Prostate gland (tissue), 2 donors: ENCODE results near the gene CLSTN3. TPM values are rescaled to one million over a fixed set of nuclear protein-coding genes. Genes with fewer than 3 reads are reported as not detected.

ENCODE experiments used
- DNase-seq: peaks from one replicate; pipeline ENCODE4 v3.0.0-alpha.2; 2019; ENCODE audit warnings: low spot score
- H3K27ac ChIP-seq, 2 donors: fragments of 200-600 bp; sonication (generic); 2 replicates each; pipeline ENCODE4 v1.5.1; 2017 to 2019
- H3K27me3 ChIP-seq: fragments of 200-600 bp; sonication (generic); replicated peaks from 2 replicates; pipeline ENCODE4 v1.5.1; 2019; ENCODE audit not compliant: insufficient read depth
- H3K36me3 ChIP-seq, 2 donors: fragments of 200-600 bp; sonication (generic); 1 replicate in 1 of 2; 2 replicates in 1 of 2; pipeline versions ENCODE4 v1.5.1 to v1.8.1; 2017 to 2019
- H3K4me1 ChIP-seq: fragments of 200-600 bp; sonication (generic); replicated peaks from 2 replicates; pipeline ENCODE4 v1.5.1; 2019
- H3K4me3 ChIP-seq, 2 donors: fragments of 200-600 bp; sonication (generic); 2 replicates each; pipeline ENCODE4 v1.5.1; 2017 to 2019
- H3K9me3 ChIP-seq: fragments of 200-600 bp; sonication (generic); 2 replicates; pipeline ENCODE4 v1.5.1; 2017
- POLR2A ChIP-seq: fragments of 450-650 bp; IDR thresholded peaks from one replicate; pipeline ENCODE4 v1.6.1; 2016; ENCODE audit warnings: antibody characterized with exemption, mild to moderate bottlenecking
- POLR2AphosphoS5 ChIP-seq: sonication (generic); formaldehyde crosslinking; IDR thresholded peaks from one replicate; pipeline ENCODE4 v1.6.1; 2017; ENCODE audit warnings: antibody characterized with exemption
- WGBS: methylation state at CpG from one replicate; pipeline ENCODE4 v1.1.5; 2018; 5-methylcytosine and 5-hydroxymethylcytosine counted together
- intact Hi-C: fragments of 100-400 bp; cut with DNase I; formaldehyde crosslinking; loops from one replicate; pipeline ENCODE4 v1.14.2; 2022
- total RNA-seq, 2 donors: library from RNA; depleted of rRNA; stranded (reverse); fragments of >200 nt; gene quantifications; one replicate each; pipeline ENCODE4 v1.1.0, GENCODE V29; 2016
- TF ChIP-seq, protein P1 (sequence below), 4 experiments: fragments of 200-600 bp in 2 of 4; fragments of 450-650 bp in 2 of 4; sonication (generic) in 2 of 4; IDR thresholded peaks; 1 replicate in 3 of 4; 2 replicates in 1 of 4; pipeline ENCODE4 v1.5.1; 2016 to 2019; ENCODE audit warnings: antibody characterized with exemption in 4 of 4, mild to moderate bottlenecking in 2 of 4, moderate library complexity in 2 of 4

The CLSTN3 gene
- total RNA-seq, 2 donors from 2014 or later: 7.7 to 45.7 TPM

DNA sequence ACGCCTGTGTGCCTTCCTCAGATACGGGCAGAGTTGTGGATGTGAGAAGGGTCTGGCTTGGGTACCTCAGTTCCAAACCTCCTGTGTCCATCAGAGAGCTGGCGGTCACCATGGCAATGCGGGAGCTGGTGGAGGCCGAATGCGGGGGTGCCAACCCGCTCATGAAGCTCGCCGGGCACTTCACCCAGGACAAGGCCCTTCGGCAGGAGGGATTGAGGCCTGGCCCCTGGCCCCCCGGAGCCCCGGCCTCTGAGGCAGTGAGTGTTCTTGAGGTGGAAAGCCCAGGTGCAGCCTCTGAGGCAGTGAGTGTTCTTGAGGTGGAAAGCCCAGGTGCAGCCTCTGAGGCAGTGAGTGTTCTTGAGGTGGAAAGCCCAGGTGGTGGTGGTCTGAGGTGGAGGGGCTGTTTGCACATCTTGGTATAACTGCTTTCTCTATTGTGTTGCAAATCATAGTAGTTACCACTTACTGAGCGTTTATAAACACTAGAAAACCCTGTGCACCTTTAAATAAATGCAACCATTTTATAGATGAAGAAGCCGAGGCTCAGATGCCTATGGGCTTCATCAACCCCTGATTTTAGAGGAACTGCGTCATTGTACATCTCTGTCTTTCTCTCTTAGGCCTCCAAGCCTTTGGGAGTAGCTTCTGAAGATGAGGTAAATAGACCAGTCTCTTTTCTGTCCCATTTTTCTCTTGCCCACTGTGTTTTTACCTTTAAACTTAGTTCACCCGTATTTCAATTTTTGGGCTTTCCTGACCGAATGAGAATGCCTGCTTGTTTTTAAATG, 60.3 kb downstream of the CLSTN3 start:
- WGBS: 22% methylated on average over 17 of the region's 17 CpGs
- peaks cover 8% of the 10 kb centered on the region for H3K4me1 ChIP-seq
- intact Hi-C loops: no loop called here
- TF ChIP-seq POLR2AphosphoS5 (no peak), POLR2A (no peak)
- TF ChIP-seq, protein P1, sequence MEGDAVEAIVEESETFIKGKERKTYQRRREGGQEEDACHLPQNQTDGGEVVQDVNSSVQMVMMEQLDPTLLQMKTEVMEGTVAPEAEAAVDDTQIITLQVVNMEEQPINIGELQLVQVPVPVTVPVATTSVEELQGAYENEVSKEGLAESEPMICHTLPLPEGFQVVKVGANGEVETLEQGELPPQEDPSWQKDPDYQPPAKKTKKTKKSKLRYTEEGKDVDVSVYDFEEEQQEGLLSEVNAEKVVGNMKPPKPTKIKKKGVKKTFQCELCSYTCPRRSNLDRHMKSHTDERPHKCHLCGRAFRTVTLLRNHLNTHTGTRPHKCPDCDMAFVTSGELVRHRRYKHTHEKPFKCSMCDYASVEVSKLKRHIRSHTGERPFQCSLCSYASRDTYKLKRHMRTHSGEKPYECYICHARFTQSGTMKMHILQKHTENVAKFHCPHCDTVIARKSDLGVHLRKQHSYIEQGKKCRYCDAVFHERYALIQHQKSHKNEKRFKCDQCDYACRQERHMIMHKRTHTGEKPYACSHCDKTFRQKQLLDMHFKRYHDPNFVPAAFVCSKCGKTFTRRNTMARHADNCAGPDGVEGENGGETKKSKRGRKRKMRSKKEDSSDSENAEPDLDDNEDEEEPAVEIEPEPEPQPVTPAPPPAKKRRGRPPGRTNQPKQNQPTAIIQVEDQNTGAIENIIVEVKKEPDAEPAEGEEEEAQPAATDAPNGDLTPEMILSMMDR (IDR thresholded peaks at IDR 0.05): no peak
- H3K36me3 ChIP-seq: no peaks in the 10 kb centered on the region
- H3K9me3 ChIP-seq: no peaks in the 10 kb centered on the region
- H3K4me3 ChIP-seq: peak overlapping the region; percentile 72 to 86
- DNase-seq: peak; percentile 11
- H3K27ac ChIP-seq: peak overlapping the region; percentile 81 to 87
- no peaks in the 10 kb centered on the region for H3K27me3 ChIP-seq

DNA sequence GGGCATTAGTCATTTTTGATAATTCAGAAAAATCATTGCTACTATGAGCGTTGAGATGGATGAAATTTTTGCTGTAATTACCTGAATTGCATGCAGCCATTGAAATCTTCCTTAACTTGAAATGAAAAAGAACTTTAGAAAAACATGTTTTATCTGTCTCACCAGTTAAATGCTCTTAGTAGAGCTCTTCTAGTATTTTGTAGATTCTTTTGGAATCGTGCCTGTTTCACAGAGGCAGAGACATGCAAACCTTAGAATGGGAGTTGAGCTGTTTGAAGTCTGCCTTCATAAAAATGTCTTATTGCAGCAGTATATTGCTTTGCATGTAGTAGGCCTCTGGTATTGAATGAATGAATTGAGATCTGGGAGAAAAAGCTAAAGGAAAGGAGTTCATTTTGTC, 63.5 kb downstream of the CLSTN3 start:
- H3K4me3 ChIP-seq: no peak overlapping the region
- H3K9me3 ChIP-seq: no peaks in the 10 kb centered on the region
- no peaks in the 10 kb centered on the region for H3K36me3 ChIP-seq
- H3K27ac ChIP-seq: no peak overlapping the region
- 52% methylated on average over 2 of the region's 2 CpGs for WGBS
- intact Hi-C loops: no loop called here
- H3K4me1 ChIP-seq: peaks cover under 1% of the 10 kb centered on the region
- TF ChIP-seq POLR2AphosphoS5: no peak
- no peak for TF ChIP-seq POLR2A
- TF ChIP-seq, protein P1 (IDR thresholded peaks at IDR 0.05): no peak
- no peaks in the 10 kb centered on the region for H3K27me3 ChIP-seq
- DNase-seq: no peak

DNA sequence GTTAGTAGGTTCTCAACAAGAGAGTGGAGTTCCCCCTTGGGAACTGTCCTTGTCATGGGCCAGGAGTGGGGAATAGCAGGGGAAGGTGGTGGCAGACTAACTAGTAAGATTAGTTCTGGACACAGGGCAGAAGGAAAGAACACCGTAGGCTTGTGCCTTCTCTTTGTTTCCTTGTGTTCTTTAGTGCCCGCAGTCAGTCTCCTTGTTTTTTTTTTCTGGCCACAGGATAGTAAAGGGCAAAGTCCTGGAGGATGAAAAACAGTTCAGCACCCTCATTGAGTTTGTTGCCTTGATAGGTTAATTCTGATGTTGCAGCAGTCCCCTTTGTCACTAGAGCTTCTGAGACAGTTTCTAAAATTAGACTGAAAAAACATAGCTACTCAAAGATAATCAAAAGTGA, 67.7 kb downstream of the CLSTN3 start:
- WGBS: 71% methylated on average over 2 of the region's 2 CpGs
- no peaks in the 10 kb centered on the region for H3K36me3 ChIP-seq
- no peak overlapping the region for H3K4me3 ChIP-seq
- no peaks in the 10 kb centered on the region for H3K27me3 ChIP-seq
- no peaks in the 10 kb centered on the region for H3K9me3 ChIP-seq
- H3K27ac ChIP-seq: no peak overlapping the region
- intact Hi-C loops: no loop called here
- DNase-seq: no peak
- no peaks in the 10 kb centered on the region for H3K4me1 ChIP-seq
- TF ChIP-seq POLR2AphosphoS5 (no peak), POLR2A (no peak)
- TF ChIP-seq, protein P1 (IDR thresholded peaks at IDR 0.05): no peak

GRCh38 chr12:7203109-7203508, 72.9 kb downstream of the CLSTN3 start:
- Histone ChIP-seq H3K4me1 (no peaks in the 10 kb centered on the region), H3K9me3 (no peaks in the 10 kb centered on the region), H3K27ac (no peak overlapping the region), H3K27me3 (no peaks in the 10 kb centered on the region), H3K36me3 (no peaks in the 10 kb centered on the region), H3K4me3 (no peak overlapping the region)
- WGBS: 91% methylated on average over 4 of the region's 4 CpGs
- TF ChIP-seq, protein P1 (IDR thresholded peaks at IDR 0.05): no peak
- TF ChIP-seq POLR2A: no peak
- no peak for TF ChIP-seq POLR2AphosphoS5
- intact Hi-C loops: no loop called here
- DNase-seq: no peak

GRCh38 chr12:7205091-7205490, 74.9 kb downstream of the CLSTN3 start:
- intact Hi-C loops: no loop called here
- Histone ChIP-seq H3K9me3 (no peaks in the 10 kb centered on the region), H3K4me3 (no peak overlapping the region), H3K27me3 (no peaks in the 10 kb centered on the region), H3K4me1 (no peaks in the 10 kb centered on the region), H3K27ac (no peak overlapping the region), H3K36me3 (peaks cover under 1 to 11% of the 10 kb centered on the region in 2 donors)
- DNase-seq: no peak
- TF ChIP-seq POLR2A (no peak), POLR2AphosphoS5 (no peak)
- TF ChIP-seq, protein P1 (IDR thresholded peaks at IDR 0.05): no peak
